RWPE1 (cell line): Measurements from ENCODE around the gene TNS4.
A peak's percentile ranks its signal among the peaks of the same experiment; 100 is the strongest.

Experiments
- CTCF ChIA-PET: fragments of 350-600 bp; sonication (Branson Sonifier 250); formaldehyde crosslinking; extraction: SDS; loops from one replicate; lab custom pipeline; 2021; lab: Yijun Ruan, JAX
- POLR2A ChIA-PET: fragments of 400-600 bp; formaldehyde crosslinking; extraction: SDS; loops from one replicate; lab custom pipeline; 2020; ENCODE audit warnings: antibody characterized with exemption; ENCODE audit not compliant: low non-redundant PET; lab: Yijun Ruan, JAX
- DNase-seq: peaks from one replicate; pipeline ENCODE4 v3.0.0; 2012; ENCODE audit warnings: low spot score
- H3K27ac ChIP-seq: fragments of 450-650 bp; 2 replicates; pipeline ENCODE4 v1.5.1; 2017
- CTCF ChIP-seq: fragments of 450-650 bp; conservative IDR thresholded peaks from 2 replicates; pipeline ENCODE4 v1.5.1; 2017; ENCODE audit warnings: low read depth, mild to moderate bottlenecking

The TNS4 gene

GRCh38 chr17:40518401-40519088, 17.1 kb upstream of the TNS4 start:
- POLR2A ChIA-PET = interaction anchor here (2.3 to 2.6 kb wide), 2 partner anchors 17 to 19 kb away, joined by 11 to 26 read pairs; partner anchors contain the start of gene TNS4
- CTCF ChIA-PET = interaction anchor here (0.6 to 2.4 kb wide), 3 partner anchors 15 to 41 kb away, joined by 3 to 7 read pairs (median 3); no protein-coding TSS in a partner anchor
- peak overlapping the region; percentile 99 for H3K27ac ChIP-seq
- TF ChIP-seq CTCF = no peak
- peak; percentile 89 for DNase-seq

DNA sequence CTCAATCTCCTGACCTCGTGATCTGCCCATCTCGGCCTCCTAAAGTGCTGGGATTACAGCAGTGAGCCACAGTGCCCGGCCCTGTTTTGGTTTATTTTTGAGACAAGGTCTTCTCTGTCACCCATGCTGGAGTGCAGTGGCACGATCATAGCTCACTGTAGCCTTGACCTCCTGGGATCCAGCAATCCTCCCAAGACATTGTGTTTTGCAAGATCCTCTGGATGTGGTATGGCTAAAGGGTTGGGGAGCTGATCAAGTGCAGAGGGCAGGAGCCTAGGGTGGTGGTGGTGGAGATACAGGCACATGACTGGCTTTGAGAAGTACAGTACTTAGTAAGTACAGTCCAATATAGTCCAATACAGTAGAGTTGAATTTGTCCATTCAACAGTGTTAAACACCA, 16.6 kb upstream of the TNS4 start:
- ChIA-PET POLR2A (interaction anchor here (2.3 to 2.6 kb wide), 2 partner anchors 16 to 18 kb away, joined by 11 to 26 read pairs; partner anchors contain the start of gene TNS4), CTCF (interaction anchor here (0.7 to 2.4 kb wide), 2 partner anchors 15 to 42 kb away, joined by 3 to 7 read pairs; no protein-coding TSS in a partner anchor)
- DNase-seq = no peak
- H3K27ac ChIP-seq = peak overlapping the region; percentile 99
- TF ChIP-seq CTCF = no peak

GRCh38 chr17:40517286-40517662, 15.9 kb upstream of the TNS4 start:
- CTCF ChIA-PET = interaction anchor here (0.6 to 2.4 kb wide), 3 partner anchors 16 to 173 kb away, joined by 3 to 7 read pairs (median 3); no protein-coding TSS in a partner anchor
- no peak for DNase-seq
- TF ChIP-seq CTCF = no peak
- POLR2A ChIA-PET = no interaction called here
- H3K27ac ChIP-seq = peak overlapping the region; percentile 99

DNA sequence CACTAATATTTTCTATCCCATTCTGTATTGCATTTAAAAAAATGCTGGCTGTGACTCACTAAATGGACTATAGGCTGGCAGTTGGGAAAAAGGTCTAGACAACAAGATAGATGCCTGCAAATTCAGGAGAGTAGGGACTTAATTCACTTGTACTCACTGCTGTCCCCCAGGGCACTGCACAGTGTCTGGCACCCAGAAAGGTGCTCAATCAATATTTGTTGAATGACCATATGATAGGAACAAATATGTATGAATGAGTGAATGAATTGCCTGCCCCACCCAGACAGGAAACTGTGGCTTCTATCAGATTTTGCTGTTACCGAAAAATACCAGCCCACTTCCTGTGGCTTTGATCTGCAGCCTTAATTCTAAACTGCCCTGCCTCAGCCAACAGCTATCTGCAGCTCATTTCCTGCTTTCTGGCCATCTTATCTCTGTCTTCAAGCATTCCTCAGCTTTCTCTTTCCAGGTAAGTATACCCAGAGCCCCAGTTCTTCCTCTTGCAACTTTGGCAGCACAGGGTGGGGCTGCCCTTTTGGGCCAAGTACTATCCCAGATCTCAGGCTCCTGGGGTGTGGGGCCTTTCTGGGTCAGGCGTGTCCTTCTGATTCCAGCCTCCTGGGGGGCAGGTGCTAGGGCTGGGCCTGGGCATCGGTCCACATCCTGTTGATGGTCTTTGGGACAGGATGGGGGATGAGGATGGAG, 15.3 kb upstream of the TNS4 start:
- H3K27ac ChIP-seq = peak overlapping the region; percentile 99
- POLR2A ChIA-PET = no interaction called here
- CTCF ChIA-PET = interaction anchor here (0.6 to 2.4 kb wide), 3 partner anchors 17 to 172 kb away, joined by 3 to 7 read pairs (median 3); no protein-coding TSS in a partner anchor
- DNase-seq = no peak
- no peak for TF ChIP-seq CTCF

DNA sequence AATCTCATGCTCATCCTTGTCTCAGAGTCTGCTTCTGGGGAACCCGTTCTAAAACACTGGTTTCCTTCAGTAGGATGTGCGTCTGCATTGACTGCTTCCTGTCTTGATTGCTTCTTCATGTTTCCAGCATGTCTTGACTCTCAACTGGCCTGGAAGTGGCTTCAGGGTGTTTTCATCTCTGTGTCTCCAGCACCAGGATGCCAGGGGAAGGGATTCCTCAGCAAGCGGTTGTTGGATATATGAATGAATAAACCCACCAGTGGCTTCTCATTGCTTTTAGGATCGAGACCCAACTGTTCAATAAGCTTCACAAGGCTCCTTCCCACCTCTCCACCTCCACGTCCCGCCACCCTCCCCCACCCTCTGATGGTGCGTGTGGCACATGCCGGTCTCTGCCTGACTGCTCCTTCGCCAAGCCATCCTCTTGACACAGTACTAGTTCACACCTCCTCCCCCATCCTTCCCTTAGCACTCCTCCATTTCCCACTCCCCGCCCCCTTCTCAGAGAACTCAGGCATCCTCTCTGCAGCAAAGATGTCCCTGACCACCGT, 14.1 kb upstream of the TNS4 start:
- peak overlapping the region; percentile 99 for H3K27ac ChIP-seq
- CTCF ChIA-PET = interaction anchor here (0.5 kb wide), 1 partner anchor 16 kb away, joined by 3 read pairs; no protein-coding TSS in a partner anchor
- POLR2A ChIA-PET = no interaction called here
- TF ChIP-seq CTCF = no peak
- DNase-seq = no peak

DNA sequence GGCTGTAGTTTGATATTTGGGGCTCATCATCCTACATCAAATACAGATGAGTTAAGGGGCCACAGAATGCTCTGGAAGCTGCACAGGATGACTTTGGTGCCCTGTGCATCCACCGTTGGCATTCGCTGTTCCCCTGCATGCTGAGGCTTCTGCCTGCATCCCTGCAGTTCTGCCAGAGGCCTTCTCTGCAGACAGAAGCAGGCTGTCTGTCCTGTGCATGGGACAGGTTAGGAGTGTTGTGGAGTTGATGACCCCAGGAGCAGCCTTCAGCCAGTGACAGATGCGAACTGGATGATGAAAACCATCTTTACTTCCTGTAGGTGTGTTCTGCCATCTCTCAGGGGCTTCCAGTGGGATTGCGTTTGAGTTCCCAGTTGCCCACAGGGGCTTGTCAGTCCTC, 13.6 kb upstream of the TNS4 start:
- POLR2A ChIA-PET = interaction anchor here (0.9 kb wide), 1 partner anchor 15 kb away, joined by 3 read pairs; no protein-coding TSS in a partner anchor
- no peak for DNase-seq
- CTCF ChIA-PET = no interaction called here
- peak overlapping the region; percentile 99 for H3K27ac ChIP-seq
- no peak for TF ChIP-seq CTCF
